ENCODE measurements around the gene DENND1B.
A peak's percentile ranks its signal among the peaks of the same experiment; 100 is the strongest.

Gene DENND1B

DNA sequence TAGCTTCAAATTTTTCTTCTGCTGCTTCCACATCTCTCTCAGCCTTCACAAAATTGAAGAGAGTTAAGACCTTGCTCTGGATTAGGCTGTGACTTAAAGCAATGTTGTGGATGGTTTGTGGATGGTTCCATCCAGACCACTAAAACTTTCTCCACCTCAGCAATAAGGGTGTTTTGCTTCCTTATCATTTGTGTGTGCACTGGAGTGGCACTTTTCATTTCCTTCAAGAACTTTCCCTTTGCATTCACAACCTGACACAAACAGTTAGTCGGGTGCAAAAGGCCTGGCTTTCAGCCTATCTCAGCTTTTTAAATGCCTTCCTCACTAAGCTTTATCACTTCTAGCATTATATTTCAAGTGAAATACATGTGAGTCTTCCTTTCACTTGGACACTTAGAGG is 30.3 kb downstream of the DENND1B start:
- H3K4me3 ChIP-seq (ENCODE audit: low read length): peak overlapping the region; percentile 17; the same call in 1 of the 2 replicates
- no peak overlapping the region for H2AFZ ChIP-seq (ENCODE audit: low read depth, low read length)
- no peak for TF ChIP-seq EZH2phosphoT487 (IDR thresholded peaks at IDR 0.05; ENCODE audit: low read depth)
- TF ChIP-seq, protein P1, sequence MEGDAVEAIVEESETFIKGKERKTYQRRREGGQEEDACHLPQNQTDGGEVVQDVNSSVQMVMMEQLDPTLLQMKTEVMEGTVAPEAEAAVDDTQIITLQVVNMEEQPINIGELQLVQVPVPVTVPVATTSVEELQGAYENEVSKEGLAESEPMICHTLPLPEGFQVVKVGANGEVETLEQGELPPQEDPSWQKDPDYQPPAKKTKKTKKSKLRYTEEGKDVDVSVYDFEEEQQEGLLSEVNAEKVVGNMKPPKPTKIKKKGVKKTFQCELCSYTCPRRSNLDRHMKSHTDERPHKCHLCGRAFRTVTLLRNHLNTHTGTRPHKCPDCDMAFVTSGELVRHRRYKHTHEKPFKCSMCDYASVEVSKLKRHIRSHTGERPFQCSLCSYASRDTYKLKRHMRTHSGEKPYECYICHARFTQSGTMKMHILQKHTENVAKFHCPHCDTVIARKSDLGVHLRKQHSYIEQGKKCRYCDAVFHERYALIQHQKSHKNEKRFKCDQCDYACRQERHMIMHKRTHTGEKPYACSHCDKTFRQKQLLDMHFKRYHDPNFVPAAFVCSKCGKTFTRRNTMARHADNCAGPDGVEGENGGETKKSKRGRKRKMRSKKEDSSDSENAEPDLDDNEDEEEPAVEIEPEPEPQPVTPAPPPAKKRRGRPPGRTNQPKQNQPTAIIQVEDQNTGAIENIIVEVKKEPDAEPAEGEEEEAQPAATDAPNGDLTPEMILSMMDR (IDR thresholded peaks at IDR 0.05; ENCODE audit: low read depth, low read length): no peak
- H3K27me3 ChIP-seq (ENCODE audit: low read depth, low read length): no peaks in the 10 kb centered on the region
- peaks cover 59% of the 10 kb centered on the region for H4K20me1 ChIP-seq (ENCODE audit: insufficient read depth, low read length)
- H3K9ac ChIP-seq (ENCODE audit: low read length): no peak overlapping the region
- peaks cover 52% of the 10 kb centered on the region for H3K4me1 ChIP-seq (ENCODE audit: low read length)
- peaks cover 95% of the 10 kb centered on the region for H3K79me2 ChIP-seq (ENCODE audit: low read length)
- H3K36me3 ChIP-seq (replicated peaks; ENCODE audit: low read depth, low read length): peaks cover 20% of the 10 kb centered on the region
- H3K4me2 ChIP-seq (ENCODE audit: low read length): peak overlapping the region; percentile 59
- peak overlapping the region; percentile 54 for H3K27ac ChIP-seq (ENCODE audit: low read length)
- H3K9me3 ChIP-seq (ENCODE audit: insufficient read depth, low read length): no peaks in the 10 kb centered on the region

DNA sequence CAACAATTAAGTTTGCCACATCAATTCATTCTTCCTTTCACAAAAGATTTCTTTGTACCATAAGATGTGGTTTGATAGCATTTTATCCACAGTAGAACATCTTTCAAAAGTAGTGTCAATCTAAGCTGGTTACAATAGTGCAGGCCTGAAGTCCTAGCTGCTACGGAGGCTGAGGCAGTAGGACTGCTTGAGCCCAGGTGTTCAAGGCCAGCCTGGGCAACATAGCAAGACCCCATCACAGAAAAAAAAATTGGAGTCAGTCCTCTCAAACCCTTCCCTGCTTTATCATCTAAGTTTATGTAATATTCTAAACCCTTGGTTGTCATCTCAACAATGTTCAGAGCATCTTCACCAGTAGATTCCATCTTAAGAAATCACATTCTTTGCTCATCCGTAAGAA is 31.7 kb downstream of the DENND1B start:
- no peak overlapping the region for H3K4me2 ChIP-seq (ENCODE audit: low read length)
- no peak overlapping the region for H3K9ac ChIP-seq (ENCODE audit: low read length)
- H3K9me3 ChIP-seq (ENCODE audit: insufficient read depth, low read length): no peaks in the 10 kb centered on the region

DNA sequence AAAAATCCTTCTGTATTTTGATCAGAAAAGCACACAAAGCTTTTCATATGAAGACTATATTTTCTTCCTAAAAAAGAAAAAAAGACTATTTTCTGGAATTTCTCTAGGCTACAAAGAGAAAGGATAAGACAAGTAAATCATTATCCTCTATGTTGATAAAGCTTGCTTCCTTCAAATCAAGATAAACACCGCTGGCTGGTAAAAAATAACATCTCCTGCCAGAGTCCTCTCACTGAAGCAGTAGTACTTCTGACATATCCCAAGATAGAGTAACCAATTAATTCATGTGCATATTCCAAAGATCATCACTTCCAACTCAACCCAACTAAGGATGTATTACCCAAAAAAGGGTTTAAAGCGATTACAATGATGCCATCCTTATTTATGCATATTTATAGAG is 34.3 kb downstream of the DENND1B start:
- Histone ChIP-seq H3K9ac (ENCODE audit: low read length) (no peak overlapping the region), H2AFZ (ENCODE audit: low read depth, low read length) (no peak overlapping the region), H3K4me2 (ENCODE audit: low read length) (no peak overlapping the region), H4K20me1 (ENCODE audit: insufficient read depth, low read length) (peaks cover 89% of the 10 kb centered on the region), H3K9me3 (ENCODE audit: insufficient read depth, low read length) (no peaks in the 10 kb centered on the region), H3K27me3 (ENCODE audit: low read depth, low read length) (no peaks in the 10 kb centered on the region), H3K4me3 (ENCODE audit: low read length) (no peak overlapping the region), H3K27ac (ENCODE audit: low read length) (no peak overlapping the region), H3K4me1 (ENCODE audit: low read length) (peaks cover 29% of the 10 kb centered on the region), H3K36me3 (replicated peaks; ENCODE audit: low read depth, low read length) (peaks cover 24% of the 10 kb centered on the region), H3K79me2 (ENCODE audit: low read length) (peaks cover 96% of the 10 kb centered on the region)
- no peak for TF ChIP-seq EZH2phosphoT487 (IDR thresholded peaks at IDR 0.05; ENCODE audit: low read depth)
- TF ChIP-seq, protein P1 (IDR thresholded peaks at IDR 0.05; ENCODE audit: low read depth, low read length): no peak

More for the DNA sequence above, 31.7 kb downstream of the DENND1B start:
- Histone ChIP-seq H4K20me1 (ENCODE audit: insufficient read depth, low read length) (peaks cover 70% of the 10 kb centered on the region), H3K36me3 (replicated peaks; ENCODE audit: low read depth, low read length) (peaks cover 19% of the 10 kb centered on the region), H3K79me2 (ENCODE audit: low read length) (peaks cover 95% of the 10 kb centered on the region), H2AFZ (ENCODE audit: low read depth, low read length) (no peak overlapping the region), H3K27me3 (ENCODE audit: low read depth, low read length) (no peaks in the 10 kb centered on the region), H3K4me1 (ENCODE audit: low read length) (peaks cover 51% of the 10 kb centered on the region), H3K27ac (ENCODE audit: low read length) (no peak overlapping the region), H3K4me3 (ENCODE audit: low read length) (no peak overlapping the region)
- TF ChIP-seq, protein P1 (IDR thresholded peaks at IDR 0.05; ENCODE audit: low read depth, low read length): no peak
- no peak for TF ChIP-seq EZH2phosphoT487 (IDR thresholded peaks at IDR 0.05; ENCODE audit: low read depth)

DNA sequence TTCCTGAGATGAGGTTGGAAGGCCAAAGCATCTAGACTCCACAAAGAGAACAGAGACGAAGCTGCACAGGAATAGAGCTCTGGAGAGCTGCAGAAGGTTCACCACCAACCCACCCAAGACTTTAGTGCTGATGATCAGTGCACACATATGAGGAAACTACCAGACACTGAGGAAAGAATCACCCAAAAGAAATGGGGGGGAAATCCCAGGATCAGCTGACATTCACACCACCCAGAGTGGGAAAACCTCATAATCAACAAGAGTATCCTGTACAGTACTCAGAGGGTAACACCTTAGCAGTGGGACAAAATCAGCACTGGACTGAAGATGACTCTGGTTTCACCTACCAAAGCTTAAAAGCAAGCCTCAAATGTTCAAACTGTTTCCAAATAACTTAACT is 36.4 kb downstream of the DENND1B start:
- no peak overlapping the region for H3K4me2 ChIP-seq (ENCODE audit: low read length)
- no peak overlapping the region for H3K4me3 ChIP-seq (ENCODE audit: low read length)
- H3K27ac ChIP-seq (ENCODE audit: low read length): no peak overlapping the region
- H3K4me1 ChIP-seq (ENCODE audit: low read length): peaks cover 12% of the 10 kb centered on the region
- H4K20me1 ChIP-seq (ENCODE audit: insufficient read depth, low read length): peaks cover 81% of the 10 kb centered on the region
- peaks cover 93% of the 10 kb centered on the region for H3K79me2 ChIP-seq (ENCODE audit: low read length)
- no peaks in the 10 kb centered on the region for H3K9me3 ChIP-seq (ENCODE audit: insufficient read depth, low read length)
- H3K9ac ChIP-seq (ENCODE audit: low read length): no peak overlapping the region
- peaks cover 21% of the 10 kb centered on the region for H3K36me3 ChIP-seq (replicated peaks; ENCODE audit: low read depth, low read length)
- no peak overlapping the region for H2AFZ ChIP-seq (ENCODE audit: low read depth, low read length)
- no peaks in the 10 kb centered on the region for H3K27me3 ChIP-seq (ENCODE audit: low read depth, low read length)
- no peak for TF ChIP-seq EZH2phosphoT487 (IDR thresholded peaks at IDR 0.05; ENCODE audit: low read depth)
- TF ChIP-seq, protein P1 (IDR thresholded peaks at IDR 0.05; ENCODE audit: low read depth, low read length): no peak

All from OCI-LY3 (cell line).